ENCODE measurements around the gene TRMU. TPM values are rescaled to one million over a fixed set of nuclear protein-coding genes. Genes with fewer than 3 reads are reported as not detected.

TRMU gene
- total RNA-seq, 1 donor from 2014 or later = 71.8 TPM

- H3K27me3 Mint-ChIP-seq = no peaks in the 10 kb centered on the region
- peaks cover 15% of the 10 kb centered on the region for H3K36me3 Mint-ChIP-seq (ENCODE audit: insufficient read depth)
- H3K9me3 Mint-ChIP-seq (ENCODE audit: low read depth) = no peaks in the 10 kb centered on the region
- DNase-seq (ENCODE audit: low spot score, unreplicated experiment) = no peak
- peak overlapping the region; percentile 91 for H3K4me3 Mint-ChIP-seq (ENCODE audit: low read depth)
- no peak for TF ChIP-seq CTCF (IDR thresholded peaks at IDR 0.05; ENCODE audit: unreplicated experiment)
- peaks cover 21% of the 10 kb centered on the region for H3K4me1 Mint-ChIP-seq (ENCODE audit: low read depth)
- peak overlapping the region; percentile 76 for H3K27ac Mint-ChIP-seq
Measured at GRCh38 chr22:46297151-46297812, 38.2 kb upstream of the TRMU start.

GRCh38 chr22:46299101-46299500 lies 36.4 kb upstream of the TRMU start:
- H3K27me3 Mint-ChIP-seq = no peaks in the 10 kb centered on the region
- H3K4me1 Mint-ChIP-seq (ENCODE audit: low read depth) = peaks cover 23% of the 10 kb centered on the region
- no peak for DNase-seq (ENCODE audit: low spot score, unreplicated experiment)
- H3K27ac Mint-ChIP-seq = no peak overlapping the region
- peak overlapping the region; percentile 54 for H3K4me3 Mint-ChIP-seq (ENCODE audit: low read depth)
- peaks cover 13% of the 10 kb centered on the region for H3K36me3 Mint-ChIP-seq (ENCODE audit: insufficient read depth)
- no peak for TF ChIP-seq CTCF (IDR thresholded peaks at IDR 0.05; ENCODE audit: unreplicated experiment)
- no peaks in the 10 kb centered on the region for H3K9me3 Mint-ChIP-seq (ENCODE audit: low read depth)

GRCh38 chr22:46300491-46300890 lies 35.0 kb upstream of the TRMU start:
- Mint-ChIP-seq H3K27ac (no peak overlapping the region), H3K27me3 (no peaks in the 10 kb centered on the region), H3K4me1 (ENCODE audit: low read depth) (peaks cover 22% of the 10 kb centered on the region), H3K9me3 (ENCODE audit: low read depth) (no peaks in the 10 kb centered on the region), H3K36me3 (ENCODE audit: insufficient read depth) (peaks cover 14% of the 10 kb centered on the region), H3K4me3 (ENCODE audit: low read depth) (no peak overlapping the region)
- DNase-seq (ENCODE audit: low spot score, unreplicated experiment) = no peak
- no peak for TF ChIP-seq CTCF (IDR thresholded peaks at IDR 0.05; ENCODE audit: unreplicated experiment)

- DNase-seq (ENCODE audit: low spot score, unreplicated experiment) = no peak
- Mint-ChIP-seq H3K27me3 (no peaks in the 10 kb centered on the region), H3K4me1 (ENCODE audit: low read depth) (peaks cover 10% of the 10 kb centered on the region), H3K36me3 (ENCODE audit: insufficient read depth) (peaks cover 14% of the 10 kb centered on the region), H3K27ac (no peak overlapping the region), H3K9me3 (ENCODE audit: low read depth) (no peaks in the 10 kb centered on the region), H3K4me3 (ENCODE audit: low read depth) (no peak overlapping the region)
- no peak for TF ChIP-seq CTCF (IDR thresholded peaks at IDR 0.05; ENCODE audit: unreplicated experiment)
Measured at GRCh38 chr22:46303347-46303965, 32.1 kb upstream of the TRMU start.

GRCh38 chr22:46308283-46308988 lies 27.1 kb upstream of the TRMU start:
- no peaks in the 10 kb centered on the region for H3K9me3 Mint-ChIP-seq (ENCODE audit: low read depth)
- no peak for TF ChIP-seq CTCF (IDR thresholded peaks at IDR 0.05; ENCODE audit: unreplicated experiment)
- no peaks in the 10 kb centered on the region for H3K4me1 Mint-ChIP-seq (ENCODE audit: low read depth)
- no peak for DNase-seq (ENCODE audit: low spot score, unreplicated experiment)
- H3K27ac Mint-ChIP-seq = no peak overlapping the region
- no peak overlapping the region for H3K4me3 Mint-ChIP-seq (ENCODE audit: low read depth)
- peaks cover 5% of the 10 kb centered on the region for H3K36me3 Mint-ChIP-seq (ENCODE audit: insufficient read depth)
- H3K27me3 Mint-ChIP-seq = no peaks in the 10 kb centered on the region
